ENCODE results near the gene TUBB2B.

- TF ChIP-seq, protein P1, sequence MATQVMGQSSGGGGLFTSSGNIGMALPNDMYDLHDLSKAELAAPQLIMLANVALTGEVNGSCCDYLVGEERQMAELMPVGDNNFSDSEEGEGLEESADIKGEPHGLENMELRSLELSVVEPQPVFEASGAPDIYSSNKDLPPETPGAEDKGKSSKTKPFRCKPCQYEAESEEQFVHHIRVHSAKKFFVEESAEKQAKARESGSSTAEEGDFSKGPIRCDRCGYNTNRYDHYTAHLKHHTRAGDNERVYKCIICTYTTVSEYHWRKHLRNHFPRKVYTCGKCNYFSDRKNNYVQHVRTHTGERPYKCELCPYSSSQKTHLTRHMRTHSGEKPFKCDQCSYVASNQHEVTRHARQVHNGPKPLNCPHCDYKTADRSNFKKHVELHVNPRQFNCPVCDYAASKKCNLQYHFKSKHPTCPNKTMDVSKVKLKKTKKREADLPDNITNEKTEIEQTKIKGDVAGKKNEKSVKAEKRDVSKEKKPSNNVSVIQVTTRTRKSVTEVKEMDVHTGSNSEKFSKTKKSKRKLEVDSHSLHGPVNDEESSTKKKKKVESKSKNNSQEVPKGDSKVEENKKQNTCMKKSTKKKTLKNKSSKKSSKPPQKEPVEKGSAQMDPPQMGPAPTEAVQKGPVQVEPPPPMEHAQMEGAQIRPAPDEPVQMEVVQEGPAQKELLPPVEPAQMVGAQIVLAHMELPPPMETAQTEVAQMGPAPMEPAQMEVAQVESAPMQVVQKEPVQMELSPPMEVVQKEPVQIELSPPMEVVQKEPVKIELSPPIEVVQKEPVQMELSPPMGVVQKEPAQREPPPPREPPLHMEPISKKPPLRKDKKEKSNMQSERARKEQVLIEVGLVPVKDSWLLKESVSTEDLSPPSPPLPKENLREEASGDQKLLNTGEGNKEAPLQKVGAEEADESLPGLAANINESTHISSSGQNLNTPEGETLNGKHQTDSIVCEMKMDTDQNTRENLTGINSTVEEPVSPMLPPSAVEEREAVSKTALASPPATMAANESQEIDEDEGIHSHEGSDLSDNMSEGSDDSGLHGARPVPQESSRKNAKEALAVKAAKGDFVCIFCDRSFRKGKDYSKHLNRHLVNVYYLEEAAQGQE (IDR thresholded peaks at IDR 0.05) = no peak
- TF ChIP-seq POLR2A (IDR thresholded peaks at IDR 0.05; ENCODE audit: low read length) (no peak), MAX (IDR thresholded peaks at IDR 0.05) (no peak; the same call in 1 of the 2 replicates), MAFK (IDR thresholded peaks at IDR 0.05; ENCODE audit: partially characterized antibody) (no peak)
- TF ChIP-seq, protein P2, sequence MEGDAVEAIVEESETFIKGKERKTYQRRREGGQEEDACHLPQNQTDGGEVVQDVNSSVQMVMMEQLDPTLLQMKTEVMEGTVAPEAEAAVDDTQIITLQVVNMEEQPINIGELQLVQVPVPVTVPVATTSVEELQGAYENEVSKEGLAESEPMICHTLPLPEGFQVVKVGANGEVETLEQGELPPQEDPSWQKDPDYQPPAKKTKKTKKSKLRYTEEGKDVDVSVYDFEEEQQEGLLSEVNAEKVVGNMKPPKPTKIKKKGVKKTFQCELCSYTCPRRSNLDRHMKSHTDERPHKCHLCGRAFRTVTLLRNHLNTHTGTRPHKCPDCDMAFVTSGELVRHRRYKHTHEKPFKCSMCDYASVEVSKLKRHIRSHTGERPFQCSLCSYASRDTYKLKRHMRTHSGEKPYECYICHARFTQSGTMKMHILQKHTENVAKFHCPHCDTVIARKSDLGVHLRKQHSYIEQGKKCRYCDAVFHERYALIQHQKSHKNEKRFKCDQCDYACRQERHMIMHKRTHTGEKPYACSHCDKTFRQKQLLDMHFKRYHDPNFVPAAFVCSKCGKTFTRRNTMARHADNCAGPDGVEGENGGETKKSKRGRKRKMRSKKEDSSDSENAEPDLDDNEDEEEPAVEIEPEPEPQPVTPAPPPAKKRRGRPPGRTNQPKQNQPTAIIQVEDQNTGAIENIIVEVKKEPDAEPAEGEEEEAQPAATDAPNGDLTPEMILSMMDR (IDR thresholded peaks at IDR 0.05) = no peak
- TF ChIP-seq, protein P3, sequence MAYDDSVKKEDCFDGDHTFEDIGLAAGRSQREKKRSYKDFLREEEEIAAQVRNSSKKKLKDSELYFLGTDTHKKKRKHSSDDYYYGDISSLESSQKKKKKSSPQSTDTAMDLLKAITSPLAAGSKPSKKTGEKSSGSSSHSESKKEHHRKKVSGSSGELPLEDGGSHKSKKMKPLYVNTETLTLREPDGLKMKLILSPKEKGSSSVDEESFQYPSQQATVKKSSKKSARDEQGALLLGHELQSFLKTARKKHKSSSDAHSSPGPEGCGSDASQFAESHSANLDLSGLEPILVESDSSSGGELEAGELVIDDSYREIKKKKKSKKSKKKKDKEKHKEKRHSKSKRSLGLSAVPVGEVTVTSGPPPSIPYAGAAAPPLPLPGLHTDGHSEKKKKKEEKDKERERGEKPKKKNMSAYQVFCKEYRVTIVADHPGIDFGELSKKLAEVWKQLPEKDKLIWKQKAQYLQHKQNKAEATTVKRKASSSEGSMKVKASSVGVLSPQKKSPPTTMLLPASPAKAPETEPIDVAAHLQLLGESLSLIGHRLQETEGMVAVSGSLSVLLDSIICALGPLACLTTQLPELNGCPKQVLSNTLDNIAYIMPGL (CRISPR knock-in tag; IDR thresholded peaks at IDR 0.05; ENCODE audit: borderline replicate concordance) = no peak
Measured at GRCh38 chr6:3232017-3232945, 4.8 kb upstream of the TUBB2B start.

Measured in A549 (cell line).